GM23338 (cell line): ENCODE measurements around the gene PEX13. TPM values are rescaled to one million over a fixed set of nuclear protein-coding genes. Genes with fewer than 3 reads are reported as not detected.
"Not testable (repeated sequence)": the region's sequence is repeated elsewhere in the genome, so short reads cannot be mapped to it uniquely, and the experiment has no call there.

Experiments
- ATAC-seq: fragments of 200-7000 bp; cut with Tn5 transposase; 3 replicates; pipeline ENCODE4 v1.9.1; 2020
- DNase-seq: peaks from one replicate; pipeline ENCODE4 v3.0.0-alpha.2; 2015; ENCODE audit warnings: low spot score
- H2AFZ ChIP-seq: fragments of 200-600 bp; sonication (generic); 2 replicates; pipeline ENCODE4 v1.8.0; 2016; ENCODE audit warnings: antibody characterized with exemption, mild to moderate bottlenecking, moderate library complexity
- H3F3A ChIP-seq: fragments of 200-600 bp; sonication (generic); replicated peaks from 2 replicates; pipeline ENCODE4 v1.8.0; 2017; ENCODE audit warnings: antibody characterized with exemption, mixed run types, low read depth
- H3K27ac ChIP-seq: fragments of 200-600 bp; sonication (generic); 2 replicates; pipeline ENCODE4 v1.6.1; 2016; ENCODE audit warnings: low read depth
- H3K27me3 ChIP-seq: fragments of 200-600 bp; sonication (generic); 2 replicates; pipeline ENCODE4 v1.8.0; 2016; ENCODE audit warnings: mild to moderate bottlenecking, mixed run types, moderate library complexity; ENCODE audit not compliant: insufficient read depth
- H3K36me3 ChIP-seq: fragments of 200-600 bp; sonication (generic); 2 replicates; pipeline ENCODE4 v1.8.0; 2016; ENCODE audit warnings: mild to moderate bottlenecking; ENCODE audit not compliant: insufficient read depth
- H3K4me1 ChIP-seq: fragments of 200-600 bp; sonication (generic); 2 replicates; pipeline ENCODE4 v1.8.0; 2016; ENCODE audit warnings: mild to moderate bottlenecking, moderate library complexity; ENCODE audit not compliant: insufficient read depth
- H3K4me2 ChIP-seq: fragments of 200-600 bp; sonication (generic); 2 replicates; pipeline ENCODE4 v1.7.1; 2017; ENCODE audit warnings: mixed run types
- H3K4me3 ChIP-seq: fragments of 200-600 bp; sonication (generic); 2 replicates; pipeline ENCODE4 v1.6.1; 2016; ENCODE audit warnings: mixed run types
- H3K79me2 ChIP-seq: fragments of 200-600 bp; sonication (generic); replicated peaks from 2 replicates; pipeline ENCODE4 v1.8.0; 2017; ENCODE audit warnings: mild to moderate bottlenecking; ENCODE audit not compliant: insufficient read depth
- H3K9me2 ChIP-seq: fragments of 200-600 bp; sonication (generic); 2 replicates; pipeline ENCODE4 v1.8.0; 2017; ENCODE audit not compliant: insufficient read depth
- H4K20me1 ChIP-seq: fragments of 200-600 bp; sonication (generic); replicated peaks from 2 replicates; pipeline ENCODE4 v1.8.0; 2017; ENCODE audit warnings: mild to moderate bottlenecking; ENCODE audit not compliant: insufficient read depth
- H3K27ac Mint-ChIP-seq: 2 replicates; pipeline ENCODE4 v1.8.0; 2020; ENCODE audit warnings: inconsistent platforms, mild to moderate bottlenecking, moderate library complexity, mixed read lengths
- H3K27me3 Mint-ChIP-seq: 3 replicates; pipeline ENCODE4 v1.8.0; 2022; ENCODE audit warnings: low read depth, mild to moderate bottlenecking, moderate library complexity, mixed read lengths, inconsistent platforms; ENCODE audit not compliant: insufficient read depth, poor library complexity
- H3K36me3 Mint-ChIP-seq: 3 replicates; pipeline ENCODE4 v1.8.0; 2021; ENCODE audit warnings: low read depth, mild to moderate bottlenecking, inconsistent platforms, moderate library complexity, mixed read lengths
- H3K4me1 Mint-ChIP-seq: 3 replicates; pipeline ENCODE4 v1.8.0; 2020; ENCODE audit warnings: mild to moderate bottlenecking, inconsistent platforms, mixed read lengths
- H3K4me3 Mint-ChIP-seq: 3 replicates; pipeline ENCODE4 v1.8.0; 2021; ENCODE audit warnings: moderate library complexity, mild to moderate bottlenecking, inconsistent platforms, mixed read lengths
- H3K9me3 Mint-ChIP-seq: 3 replicates; pipeline ENCODE4 v1.8.0; 2020; ENCODE audit warnings: moderate library complexity, mild to moderate bottlenecking, inconsistent platforms, mixed read lengths
- CREB1 ChIP-seq: fragments of 250-450 bp; sonication (Bioruptor Pico); IDR thresholded peaks from 2 replicates; pipeline ENCODE4 v1.5.0; 2020; ENCODE audit warnings: low read depth, mild to moderate bottlenecking, moderate library complexity
- NANOG ChIP-seq: IDR thresholded peaks from 2 replicates; pipeline ENCODE4 v1.6.1; 2016; ENCODE audit warnings: antibody characterized with exemption, borderline replicate concordance
- polyA plus RNA-seq: library from polyadenylated mRNA; unstranded; fragments of >200 nt; fragmentation: Nextera tagmentation; extraction: Ambion mirVana; gene quantifications from 2 replicates; pipeline ENCODE4 v1.2.1, GENCODE V29; 2016
- total RNA-seq: library from RNA; depleted of rRNA; stranded (reverse); fragments of >200 nt; shearing (Covaris generic); gene quantifications from 2 replicates; pipeline ENCODE4 v1.2.3, GENCODE V29; 2014
- TF ChIP-seq, protein P1 (sequence below): fragments of 250-450 bp; sonication (Bioruptor Pico); IDR thresholded peaks from 2 replicates; pipeline ENCODE4 v1.5.0; 2020; ENCODE audit warnings: mild to moderate bottlenecking, moderate library complexity

PEX13 gene
- total and polyA plus RNA-seq, 2 experiments from 2014 or later = 15.8 to 29.2 TPM

DNA sequence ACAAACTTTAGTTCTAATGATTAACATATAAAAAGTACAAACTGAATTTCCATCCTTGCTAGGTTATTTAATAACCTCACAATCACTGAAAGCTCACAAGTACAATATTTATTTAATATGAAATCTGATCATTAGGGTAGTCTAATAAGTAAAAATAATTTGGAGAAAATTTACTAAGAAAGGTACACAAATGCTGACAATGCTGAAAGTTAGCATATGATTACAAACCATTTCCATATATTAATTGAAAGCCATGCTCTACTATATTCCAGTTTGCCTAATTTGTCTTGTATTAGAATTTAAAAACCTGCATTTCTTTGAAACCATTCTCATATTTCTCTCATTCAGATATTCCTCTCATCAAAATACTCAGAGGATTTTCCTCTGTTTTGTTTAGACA is 8.2 kb upstream of the PEX13 start:
- Histone ChIP-seq H4K20me1 (no peaks in the 10 kb centered on the region), H3F3A (no peaks in the 10 kb centered on the region), H3K4me1 (no peaks in the 10 kb centered on the region), H2AFZ (no peak overlapping the region), H3K36me3 (no peaks in the 10 kb centered on the region), H3K27ac (no peak overlapping the region), H3K4me3 (no peak overlapping the region), H3K79me2 (no peaks in the 10 kb centered on the region), H3K27me3 (no peaks in the 10 kb centered on the region), H3K9me2 (no peaks in the 10 kb centered on the region), H3K4me2 (no peak overlapping the region)
- TF ChIP-seq, protein P1, sequence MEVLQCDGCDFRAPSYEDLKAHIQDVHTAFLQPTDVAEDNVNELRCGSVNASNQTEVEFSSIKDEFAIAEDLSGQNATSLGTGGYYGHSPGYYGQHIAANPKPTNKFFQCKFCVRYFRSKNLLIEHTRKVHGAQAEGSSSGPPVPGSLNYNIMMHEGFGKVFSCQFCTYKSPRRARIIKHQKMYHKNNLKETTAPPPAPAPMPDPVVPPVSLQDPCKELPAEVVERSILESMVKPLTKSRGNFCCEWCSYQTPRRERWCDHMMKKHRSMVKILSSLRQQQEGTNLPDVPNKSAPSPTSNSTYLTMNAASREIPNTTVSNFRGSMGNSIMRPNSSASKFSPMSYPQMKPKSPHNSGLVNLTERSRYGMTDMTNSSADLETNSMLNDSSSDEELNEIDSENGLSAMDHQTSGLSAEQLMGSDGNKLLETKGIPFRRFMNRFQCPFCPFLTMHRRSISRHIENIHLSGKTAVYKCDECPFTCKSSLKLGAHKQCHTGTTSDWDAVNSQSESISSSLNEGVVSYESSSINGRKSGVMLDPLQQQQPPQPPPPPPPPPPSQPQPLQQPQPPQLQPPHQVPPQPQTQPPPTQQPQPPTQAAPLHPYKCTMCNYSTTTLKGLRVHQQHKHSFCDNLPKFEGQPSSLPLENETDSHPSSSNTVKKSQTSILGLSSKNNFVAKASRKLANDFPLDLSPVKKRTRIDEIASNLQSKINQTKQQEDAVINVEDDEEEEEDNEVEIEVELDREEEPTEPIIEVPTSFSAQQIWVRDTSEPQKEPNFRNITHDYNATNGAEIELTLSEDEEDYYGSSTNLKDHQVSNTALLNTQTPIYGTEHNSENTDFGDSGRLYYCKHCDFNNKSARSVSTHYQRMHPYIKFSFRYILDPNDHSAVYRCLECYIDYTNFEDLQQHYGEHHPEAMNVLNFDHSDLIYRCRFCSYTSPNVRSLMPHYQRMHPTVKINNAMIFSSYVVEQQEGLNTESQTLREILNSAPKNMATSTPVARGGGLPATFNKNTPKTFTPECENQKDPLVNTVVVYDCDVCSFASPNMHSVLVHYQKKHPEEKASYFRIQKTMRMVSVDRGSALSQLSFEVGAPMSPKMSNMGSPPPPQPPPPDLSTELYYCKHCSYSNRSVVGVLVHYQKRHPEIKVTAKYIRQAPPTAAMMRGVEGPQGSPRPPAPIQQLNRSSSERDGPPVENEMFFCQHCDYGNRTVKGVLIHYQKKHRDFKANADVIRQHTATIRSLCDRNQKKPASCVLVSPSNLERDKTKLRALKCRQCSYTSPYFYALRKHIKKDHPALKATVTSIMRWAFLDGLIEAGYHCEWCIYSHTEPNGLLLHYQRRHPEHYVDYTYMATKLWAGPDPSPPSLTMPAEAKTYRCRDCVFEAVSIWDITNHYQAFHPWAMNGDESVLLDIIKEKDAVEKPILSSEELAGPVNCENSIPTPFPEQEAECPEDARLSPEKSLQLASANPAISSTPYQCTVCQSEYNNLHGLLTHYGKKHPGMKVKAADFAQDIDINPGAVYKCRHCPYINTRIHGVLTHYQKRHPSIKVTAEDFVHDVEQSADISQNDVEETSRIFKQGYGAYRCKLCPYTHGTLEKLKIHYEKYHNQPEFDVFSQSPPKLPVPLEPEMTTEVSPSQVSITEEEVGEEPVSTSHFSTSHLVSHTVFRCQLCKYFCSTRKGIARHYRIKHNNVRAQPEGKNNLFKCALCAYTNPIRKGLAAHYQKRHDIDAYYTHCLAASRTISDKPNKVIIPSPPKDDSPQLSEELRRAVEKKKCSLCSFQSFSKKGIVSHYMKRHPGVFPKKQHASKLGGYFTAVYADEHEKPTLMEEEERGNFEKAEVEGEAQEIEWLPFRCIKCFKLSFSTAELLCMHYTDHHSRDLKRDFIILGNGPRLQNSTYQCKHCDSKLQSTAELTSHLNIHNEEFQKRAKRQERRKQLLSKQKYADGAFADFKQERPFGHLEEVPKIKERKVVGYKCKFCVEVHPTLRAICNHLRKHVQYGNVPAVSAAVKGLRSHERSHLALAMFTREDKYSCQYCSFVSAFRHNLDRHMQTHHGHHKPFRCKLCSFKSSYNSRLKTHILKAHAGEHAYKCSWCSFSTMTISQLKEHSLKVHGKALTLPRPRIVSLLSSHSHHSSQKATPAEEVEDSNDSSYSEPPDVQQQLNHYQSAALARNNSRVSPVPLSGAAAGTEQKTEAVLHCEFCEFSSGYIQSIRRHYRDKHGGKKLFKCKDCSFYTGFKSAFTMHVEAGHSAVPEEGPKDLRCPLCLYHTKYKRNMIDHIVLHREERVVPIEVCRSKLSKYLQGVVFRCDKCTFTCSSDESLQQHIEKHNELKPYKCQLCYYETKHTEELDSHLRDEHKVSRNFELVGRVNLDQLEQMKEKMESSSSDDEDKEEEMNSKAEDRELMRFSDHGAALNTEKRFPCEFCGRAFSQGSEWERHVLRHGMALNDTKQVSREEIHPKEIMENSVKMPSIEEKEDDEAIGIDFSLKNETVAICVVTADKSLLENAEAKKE (CRISPR knock-in tag) = no peak
- TF ChIP-seq CREB1 = no peak
- ATAC-seq = no peak
- Mint-ChIP-seq H3K9me3 (no peaks in the 10 kb centered on the region), H3K27me3 (no peaks in the 10 kb centered on the region), H3K27ac (no peak overlapping the region), H3K4me1 (peaks cover 2% of the 10 kb centered on the region; the same call in 1 of the 3 replicates), H3K4me3 (no peak overlapping the region), H3K36me3 (no peaks in the 10 kb centered on the region)
- no peak for DNase-seq

DNA sequence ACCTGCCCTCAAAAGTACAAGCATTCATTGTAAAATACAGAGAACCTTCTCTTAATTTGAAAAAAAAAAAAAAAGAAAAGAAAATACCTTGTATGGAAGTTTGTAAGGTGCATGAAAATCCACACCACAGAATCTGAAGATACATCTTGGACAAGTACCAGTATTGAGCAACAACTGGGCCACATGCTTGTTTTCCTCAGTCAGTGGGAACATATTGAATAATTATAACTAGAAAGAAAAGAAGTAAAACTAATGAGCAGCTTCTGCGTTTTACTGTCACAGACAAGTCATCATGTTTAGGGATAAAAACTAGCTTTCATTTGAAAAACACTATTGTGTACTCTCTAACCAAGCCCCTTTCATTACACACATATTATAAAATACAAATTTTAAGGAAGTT is 5.8 kb upstream of the PEX13 start:
- Histone ChIP-seq H3K4me2 (no peak overlapping the region), H3K27ac (no peak overlapping the region)

DNA sequence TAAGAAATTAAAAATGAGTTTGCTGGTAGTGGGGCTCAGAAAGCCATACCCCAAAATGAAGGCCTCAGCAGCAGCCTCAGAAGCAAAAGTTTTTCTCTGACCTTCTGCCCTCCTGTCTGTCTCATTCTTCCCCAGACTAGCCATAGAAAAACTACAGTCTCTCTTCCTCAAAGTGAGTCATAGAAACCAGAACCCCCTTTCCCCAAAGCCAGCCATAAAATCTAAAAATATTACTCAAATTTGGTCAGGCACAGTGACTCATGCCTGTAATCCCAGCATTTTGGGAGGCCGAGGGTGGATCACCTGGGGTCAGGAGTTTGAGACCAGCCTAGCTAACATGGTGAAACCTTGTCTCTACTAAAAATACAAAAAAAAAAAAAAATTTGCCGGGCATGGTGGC is 5.2 kb upstream of the PEX13 start:
- not testable (repeated sequence) for H3K9me3 Mint-ChIP-seq, H2AFZ ChIP-seq, DNase-seq, H3K27me3 Mint-ChIP-seq, H3K4me1 Mint-ChIP-seq, H3K4me1 ChIP-seq, H3K27ac Mint-ChIP-seq, H3F3A ChIP-seq, H3K9me2 ChIP-seq, H3K36me3 Mint-ChIP-seq, H3K79me2 ChIP-seq, H3K36me3 ChIP-seq, H4K20me1 ChIP-seq, H3K27ac ChIP-seq, H3K4me3 Mint-ChIP-seq, H3K4me2 ChIP-seq, ATAC-seq, H3K4me3 ChIP-seq, H3K27me3 ChIP-seq

More for the DNA sequence above, 5.8 kb upstream of the PEX13 start:
- no peak for TF ChIP-seq NANOG
- DNase-seq = no peak
- Histone ChIP-seq H3K4me3 (no peak overlapping the region), H3F3A (no peaks in the 10 kb centered on the region), H3K4me1 (peaks cover 5% of the 10 kb centered on the region; the same call in 1 of the 2 replicates), H2AFZ (no peak overlapping the region), H4K20me1 (no peaks in the 10 kb centered on the region), H3K9me2 (no peaks in the 10 kb centered on the region), H3K36me3 (no peaks in the 10 kb centered on the region), H3K27me3 (no peaks in the 10 kb centered on the region), H3K79me2 (no peaks in the 10 kb centered on the region)
- H3K27ac Mint-ChIP-seq = no peak overlapping the region
- no peaks in the 10 kb centered on the region for H3K36me3 Mint-ChIP-seq
- H3K9me3 Mint-ChIP-seq = no peaks in the 10 kb centered on the region
- no peak overlapping the region for H3K4me3 Mint-ChIP-seq
- H3K27me3 Mint-ChIP-seq = no peaks in the 10 kb centered on the region
- peaks cover 6% of the 10 kb centered on the region for H3K4me1 Mint-ChIP-seq
- no peak for ATAC-seq
